Diencephalon (tissue), 1 donor: ENCODE results near the gene MORC2. TPM values are rescaled to one million over a fixed set of nuclear protein-coding genes. Genes with fewer than 3 reads are reported as not detected.

Experiments used
- small RNA-seq: library from RNA; depleted of rRNA; stranded (forward); fragments of <200 nt; gene quantifications from one replicate; pipeline ENCODE3, GENCODE V24; 2014
- total RNA-seq: library from RNA; depleted of rRNA; stranded (reverse); fragments of >200 nt; gene quantifications from one replicate; pipeline ENCODE4 v1.2.3, GENCODE V29; 2014

The MORC2 gene
- total RNA-seq = 24.2 TPM

DNA sequence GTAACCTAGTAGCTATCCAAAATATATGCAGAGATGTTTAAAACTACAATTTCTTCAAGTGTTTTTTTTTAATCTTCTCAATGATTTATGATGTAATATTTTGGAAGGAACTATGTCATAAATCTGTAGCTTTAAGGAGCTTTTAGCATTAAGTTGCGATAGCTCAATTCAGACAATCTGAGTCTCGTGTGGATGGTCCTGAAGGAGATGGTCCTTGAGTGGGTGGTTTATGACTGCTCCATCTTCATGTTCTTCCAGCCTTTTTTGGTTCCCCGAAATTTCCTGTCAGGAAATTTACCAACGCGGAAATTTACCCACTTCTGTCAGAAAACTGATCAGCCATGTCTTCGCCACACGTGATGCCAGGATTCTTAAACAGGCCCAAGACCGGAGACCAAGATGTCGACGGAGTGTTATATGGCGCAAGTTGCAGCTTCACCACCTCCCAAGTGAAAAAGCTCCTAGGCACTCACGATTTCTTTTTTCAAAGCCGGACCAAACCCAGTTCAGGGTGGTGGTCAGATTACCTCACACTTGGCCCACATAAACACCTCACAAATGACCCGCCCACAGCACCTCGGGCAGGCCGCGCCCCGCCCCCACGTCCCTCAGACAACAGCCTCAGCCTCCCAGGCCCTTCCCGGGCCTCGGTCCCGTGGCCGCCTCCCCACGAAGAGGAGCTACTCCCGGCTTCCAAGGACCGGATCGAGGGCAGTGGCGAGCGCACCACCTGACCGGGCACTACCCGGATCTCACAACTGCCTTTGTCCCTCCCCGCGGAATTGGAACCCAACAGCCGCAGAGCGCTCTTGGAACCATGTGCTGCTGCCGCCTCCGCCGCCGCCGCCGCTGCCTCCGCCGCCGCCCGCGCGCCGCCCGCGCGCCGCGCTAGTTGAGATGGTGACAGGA, at the start of gene MORC2:
Gene MORC2, minus strand, starts transcription at position 760 of the 909 bp plus-strand sequence. CDS start 885 bp downstream, outside the sequence.

GRCh38 chr22:30968924-30969531, 454 bp upstream of the MORC2 start, which contains the start of gene TUG1:
TSS of gene TUG1 (plus strand) at chr22:30969265.

Small RNA genes lying within 50 kb of the gene (small RNA-seq; reads per million reads assigned to genes)
- gene RF01892 = not detected

Other genes with a start within 250 kb of the MORC2 start
- gene TUG1, start 491 bp upstream of the MORC2 start, total RNA-seq = 98.0 TPM
- gene SMTN, start 112.5 kb upstream of the MORC2 start, total RNA-seq = 9.7 TPM
- gene SELENOM, start 138.8 kb upstream of the MORC2 start, total RNA-seq = 23.8 TPM
- gene INPP5J, start 154.2 kb upstream of the MORC2 start, total RNA-seq = 3.7 TPM
- 0.23 TPM for gene PLA2G3, start 171.7 kb upstream of the MORC2 start, total RNA-seq
- 26.5 TPM for gene RNF185, start 191.4 kb upstream of the MORC2 start, total RNA-seq
- gene LIMK2, start 243.5 kb upstream of the MORC2 start, total RNA-seq = 38.5 TPM